ENCODE measurements around the gene PLD4. TPM values are rescaled to one million over a fixed set of nuclear protein-coding genes. Genes with fewer than 3 reads are reported as not detected.

PLD4 gene
- total and polyA plus RNA-seq, 2 donors (not counting 1 experiment from before 2014, with no cell fraction given) = 0.17 TPM; not detected in 1

DNA sequence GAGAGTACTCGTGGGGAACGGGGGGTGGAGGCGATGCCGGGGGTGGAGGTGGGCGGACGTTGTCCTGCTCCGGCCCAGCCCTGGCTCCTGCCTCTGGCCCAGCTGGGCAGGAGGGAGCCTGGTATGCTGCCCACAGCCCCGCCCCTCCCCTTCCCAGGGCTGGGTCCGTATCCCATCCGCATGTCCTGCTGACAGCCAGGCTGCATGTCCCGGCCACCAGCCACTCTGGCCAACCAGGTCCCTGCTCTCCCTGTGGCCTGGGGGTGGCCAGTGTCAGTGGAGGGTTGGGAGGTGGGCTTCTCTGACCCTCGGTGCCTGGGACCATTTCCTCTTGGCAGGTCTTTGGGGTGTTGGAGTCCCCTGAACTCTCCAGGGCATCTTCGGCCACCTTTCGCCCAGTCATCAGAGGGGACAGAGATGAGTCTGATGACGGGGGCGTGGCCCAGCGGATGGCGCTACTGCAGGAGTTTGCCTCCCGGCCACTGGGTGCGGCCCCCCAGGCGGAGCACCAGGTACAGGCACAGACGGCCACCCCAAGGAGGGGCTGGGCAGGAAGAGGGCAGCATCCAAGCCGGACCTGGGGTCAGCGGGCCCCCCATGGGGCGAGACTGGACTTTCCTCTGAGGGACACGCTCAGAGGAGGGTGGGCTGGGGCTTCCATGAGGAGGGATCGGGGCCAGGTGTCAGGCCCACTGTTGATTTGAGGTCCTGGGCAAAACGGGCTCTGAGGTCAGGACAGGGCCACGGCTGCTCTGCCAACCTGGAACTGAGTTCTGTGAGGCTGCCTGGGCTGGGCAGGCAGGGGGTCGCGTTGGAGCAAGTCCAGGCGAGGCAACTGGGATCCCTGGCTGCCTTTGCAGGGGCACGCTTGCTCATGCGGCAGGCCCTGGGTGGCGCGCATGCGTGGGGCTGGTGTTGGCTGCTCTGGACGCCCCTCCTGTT is 39.4 kb upstream of the PLD4 start:
- Histone ChIP-seq H3K4me3 (replicated peaks in 1 of 4; ENCODE audit: control extremely low read depth in 1 of 4, insufficient read depth in 1 of 4, low read depth in 3 of 4, low read length in 4 of 4) (no peak overlapping the region), H3K9ac (ENCODE audit: insufficient read depth, low read length) (no peak overlapping the region), H3K4me2 (ENCODE audit: extremely low read depth, insufficient read depth, low read length) (no peak overlapping the region), H3K27ac (ENCODE audit: insufficient read depth, low read length) (no peak overlapping the region), H3K9me3 (ENCODE audit: control insufficient read depth, insufficient read depth, low read depth, low read length) (no peaks in the 10 kb centered on the region), H2AFZ (ENCODE audit: low read length) (no peak overlapping the region), H4K20me1 (ENCODE audit: control insufficient read depth, extremely low read depth, insufficient read depth, low read length) (no peaks in the 10 kb centered on the region), H3K36me3 (ENCODE audit: control insufficient read depth, insufficient read depth, low read length) (peaks cover 23% of the 10 kb centered on the region), H3K4me1 (ENCODE audit: control insufficient read depth, extremely low read depth, insufficient read depth, low read length) (no peaks in the 10 kb centered on the region), H3K27me3 (ENCODE audit: control insufficient read depth, insufficient read depth, low read length) (no peaks in the 10 kb centered on the region), H3K79me2 (ENCODE audit: control insufficient read depth, insufficient read depth, low read length) (no peaks in the 10 kb centered on the region)
- DNase-seq (ENCODE audit: low read depth in 2 of 2) = no peak
- TF ChIP-seq, protein P1, sequence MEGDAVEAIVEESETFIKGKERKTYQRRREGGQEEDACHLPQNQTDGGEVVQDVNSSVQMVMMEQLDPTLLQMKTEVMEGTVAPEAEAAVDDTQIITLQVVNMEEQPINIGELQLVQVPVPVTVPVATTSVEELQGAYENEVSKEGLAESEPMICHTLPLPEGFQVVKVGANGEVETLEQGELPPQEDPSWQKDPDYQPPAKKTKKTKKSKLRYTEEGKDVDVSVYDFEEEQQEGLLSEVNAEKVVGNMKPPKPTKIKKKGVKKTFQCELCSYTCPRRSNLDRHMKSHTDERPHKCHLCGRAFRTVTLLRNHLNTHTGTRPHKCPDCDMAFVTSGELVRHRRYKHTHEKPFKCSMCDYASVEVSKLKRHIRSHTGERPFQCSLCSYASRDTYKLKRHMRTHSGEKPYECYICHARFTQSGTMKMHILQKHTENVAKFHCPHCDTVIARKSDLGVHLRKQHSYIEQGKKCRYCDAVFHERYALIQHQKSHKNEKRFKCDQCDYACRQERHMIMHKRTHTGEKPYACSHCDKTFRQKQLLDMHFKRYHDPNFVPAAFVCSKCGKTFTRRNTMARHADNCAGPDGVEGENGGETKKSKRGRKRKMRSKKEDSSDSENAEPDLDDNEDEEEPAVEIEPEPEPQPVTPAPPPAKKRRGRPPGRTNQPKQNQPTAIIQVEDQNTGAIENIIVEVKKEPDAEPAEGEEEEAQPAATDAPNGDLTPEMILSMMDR (conservative IDR thresholded peaks at IDR 0.05 in 1 of 2, IDR thresholded peaks at IDR 0.05 in 1 of 2; ENCODE audit: low read depth in 1 of 2, low read length in 2 of 2) = no peak
- TF ChIP-seq EZH2 (IDR thresholded peaks at IDR 0.05; ENCODE audit: low read length, missing control alignments) = no peak

DNA sequence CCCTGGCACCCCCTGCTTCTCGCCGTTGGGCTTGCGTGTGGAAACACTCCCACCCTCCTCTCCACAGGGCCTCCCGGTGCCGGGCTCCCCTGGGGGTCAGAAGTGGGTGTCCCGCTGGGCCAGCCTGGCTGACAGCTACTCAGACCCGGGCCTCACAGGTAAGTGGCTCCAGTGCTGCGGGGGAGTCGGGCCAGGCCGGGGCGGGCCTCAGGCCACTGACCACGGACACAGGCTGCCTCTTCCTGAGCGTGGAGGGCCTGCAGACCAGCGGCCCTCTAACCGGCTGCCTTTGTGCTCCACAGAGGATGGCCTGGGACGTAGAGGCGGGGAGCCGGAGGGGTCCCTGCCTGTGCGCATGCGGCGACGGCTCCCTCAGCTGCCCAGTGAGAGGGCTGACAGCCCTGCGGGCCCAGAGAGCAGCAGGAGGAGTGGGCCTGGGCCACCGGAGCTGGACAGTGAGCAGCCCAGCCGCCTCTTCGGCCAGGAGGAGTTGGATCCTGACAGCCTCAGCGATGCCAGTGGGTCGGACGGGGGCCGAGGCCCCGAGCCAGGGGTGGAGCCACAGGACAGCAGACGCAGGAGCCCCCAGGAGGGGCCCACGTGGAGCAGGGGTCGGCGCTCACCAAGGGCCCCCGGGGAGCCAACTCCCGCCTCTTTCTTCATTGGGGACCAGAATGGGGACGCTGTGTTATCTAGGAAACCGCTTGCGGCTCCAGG is 38.5 kb upstream of the PLD4 start:
- Histone ChIP-seq H3K27ac (ENCODE audit: insufficient read depth, low read length) (no peak overlapping the region), H3K36me3 (ENCODE audit: control insufficient read depth, insufficient read depth, low read length) (peaks cover 21% of the 10 kb centered on the region), H3K4me2 (ENCODE audit: extremely low read depth, insufficient read depth, low read length) (no peak overlapping the region), H3K27me3 (ENCODE audit: control insufficient read depth, insufficient read depth, low read length) (no peaks in the 10 kb centered on the region), H3K79me2 (ENCODE audit: control insufficient read depth, insufficient read depth, low read length) (no peaks in the 10 kb centered on the region), H3K9ac (ENCODE audit: insufficient read depth, low read length) (no peak overlapping the region), H3K4me1 (ENCODE audit: control insufficient read depth, extremely low read depth, insufficient read depth, low read length) (no peaks in the 10 kb centered on the region), H3K4me3 (replicated peaks in 1 of 4; ENCODE audit: control extremely low read depth in 1 of 4, insufficient read depth in 1 of 4, low read depth in 3 of 4, low read length in 4 of 4) (no peak overlapping the region), H4K20me1 (ENCODE audit: control insufficient read depth, extremely low read depth, insufficient read depth, low read length) (no peaks in the 10 kb centered on the region), H2AFZ (ENCODE audit: low read length) (no peak overlapping the region), H3K9me3 (ENCODE audit: control insufficient read depth, insufficient read depth, low read depth, low read length) (no peaks in the 10 kb centered on the region)
- no peak for DNase-seq (ENCODE audit: low read depth in 2 of 2)
- no peak for TF ChIP-seq EZH2 (IDR thresholded peaks at IDR 0.05; ENCODE audit: low read length, missing control alignments)
- TF ChIP-seq, protein P1 (conservative IDR thresholded peaks at IDR 0.05 in 1 of 2, IDR thresholded peaks at IDR 0.05 in 1 of 2; ENCODE audit: low read depth in 1 of 2, low read length in 2 of 2) = no peak

Measured in fibroblast of lung (primary cell).